ENCODE data around the gene CCDC9B.
A peak's percentile ranks its signal among the peaks of the same experiment; 100 is the strongest.

Gene CCDC9B

GRCh38 chr15:40340740-40341400 is at the start of gene CCDC9B:
Gene CCDC9B (minus strand): TSS chr15:40340939. CDS start chr15:40340819, 120 bp downstream.
- peak; percentile 62 to 65 for DNase-seq (ENCODE audit: low read depth in 2 of 2)

GRCh38 chr15:40389824-40390595 is 49.3 kb upstream of the CCDC9B start:
- DNase-seq (ENCODE audit: low read depth in 2 of 2), result no peak

- DNase-seq (ENCODE audit: low read depth in 2 of 2), result no peak
Measured at GRCh38 chr15:40388941-40389823, 48.4 kb upstream of the CCDC9B start.

GRCh38 chr15:40386480-40386879 is 45.7 kb upstream of the CCDC9B start:
- no peak for DNase-seq (ENCODE audit: low read depth in 2 of 2)

GRCh38 chr15:40382580-40383456 is 42.1 kb upstream of the CCDC9B start, which contains the start of gene KNSTRN:
Gene KNSTRN (plus strand): TSS chr15:40382721. CDS start chr15:40382836, 115 bp downstream.
- DNase-seq (ENCODE audit: low read depth in 2 of 2), result peak; percentile 81 to 84

- DNase-seq (ENCODE audit: low read depth in 2 of 2), result no peak
Measured at GRCh38 chr15:40381818-40382529, 41.2 kb upstream of the CCDC9B start.

- DNase-seq (ENCODE audit: low read depth in 2 of 2), result no peak
Measured at GRCh38 chr15:40380636-40381035, 39.9 kb upstream of the CCDC9B start.

- DNase-seq (ENCODE audit: low read depth in 2 of 2), result peak; percentile 71 to 73
Measured at GRCh38 chr15:40379853-40380252, 39.1 kb upstream of the CCDC9B start.

GRCh38 chr15:40379374-40379773 is 38.6 kb upstream of the CCDC9B start:
- no peak for DNase-seq (ENCODE audit: low read depth in 2 of 2)

- DNase-seq (ENCODE audit: low read depth in 2 of 2), result no peak
Measured at GRCh38 chr15:40377606-40378005, 36.9 kb upstream of the CCDC9B start.

- DNase-seq (ENCODE audit: low read depth in 2 of 2), result no peak
Measured at GRCh38 chr15:40372981-40373380, 32.2 kb upstream of the CCDC9B start.

GRCh38 chr15:40369971-40370370 is 29.2 kb upstream of the CCDC9B start:
- DNase-seq (ENCODE audit: low read depth in 2 of 2), result no peak

- DNase-seq (ENCODE audit: low read depth in 2 of 2), result no peak
Measured at GRCh38 chr15:40369474-40369869, 28.7 kb upstream of the CCDC9B start.

- DNase-seq (ENCODE audit: low read depth in 2 of 2), result no peak
Measured at GRCh38 chr15:40368719-40369473, 28.2 kb upstream of the CCDC9B start.

GRCh38 chr15:40367686-40368611 is 27.2 kb upstream of the CCDC9B start:
- peak; percentile 56 for DNase-seq (ENCODE audit: low read depth in 2 of 2)

- no peak for DNase-seq (ENCODE audit: low read depth in 2 of 2)
Measured at GRCh38 chr15:40367371-40367685, 26.6 kb upstream of the CCDC9B start.

GRCh38 chr15:40366457-40367370 is 26.0 kb upstream of the CCDC9B start:
- DNase-seq (ENCODE audit: low read depth in 2 of 2), result no peak

Data from fibroblast of skin of left quadriceps (primary cell).